Measurements from ENCODE around the gene ZDHHC9.

DNA sequence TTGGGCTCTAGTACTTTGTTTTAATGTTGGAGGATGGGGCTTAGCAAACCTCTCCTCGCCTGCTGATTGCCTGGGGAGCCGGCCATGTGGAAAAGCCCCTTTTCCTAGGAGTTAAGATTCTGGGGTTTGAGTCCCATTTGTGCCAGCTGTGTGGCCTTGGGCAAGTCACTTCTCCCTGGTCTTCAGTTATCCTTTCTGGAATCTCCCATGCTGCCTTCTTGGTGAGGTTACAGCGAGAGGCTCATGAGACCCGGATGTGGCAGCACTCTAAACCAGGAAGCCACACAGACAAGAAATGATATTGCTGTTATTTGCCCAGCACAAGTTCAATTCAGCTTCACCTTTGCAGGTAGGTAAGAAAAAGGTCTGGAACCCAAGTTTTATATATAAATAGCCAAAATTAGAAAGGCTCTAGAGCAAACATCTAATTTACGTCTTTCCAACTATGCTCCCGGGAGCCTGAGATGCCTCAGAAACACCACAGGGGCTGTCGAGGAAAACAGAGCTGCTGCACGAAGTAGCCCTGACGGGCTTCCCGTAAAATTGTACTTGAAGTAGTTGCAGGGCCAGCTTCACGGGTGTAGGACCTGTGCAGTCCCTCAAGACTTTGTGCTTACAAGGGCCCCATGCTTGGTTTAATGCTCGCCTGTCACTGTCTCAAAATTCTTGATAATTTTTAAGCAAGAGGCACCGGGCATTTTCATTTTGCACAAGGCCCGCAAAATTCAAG is 72.3 kb downstream of the ZDHHC9 start:
- TF ChIP-seq POLR2A (IDR thresholded peaks at IDR 0.05) (no peak), POLR2AphosphoS5 (IDR thresholded peaks at IDR 0.05) (no peak)
- TF ChIP-seq, protein P1, sequence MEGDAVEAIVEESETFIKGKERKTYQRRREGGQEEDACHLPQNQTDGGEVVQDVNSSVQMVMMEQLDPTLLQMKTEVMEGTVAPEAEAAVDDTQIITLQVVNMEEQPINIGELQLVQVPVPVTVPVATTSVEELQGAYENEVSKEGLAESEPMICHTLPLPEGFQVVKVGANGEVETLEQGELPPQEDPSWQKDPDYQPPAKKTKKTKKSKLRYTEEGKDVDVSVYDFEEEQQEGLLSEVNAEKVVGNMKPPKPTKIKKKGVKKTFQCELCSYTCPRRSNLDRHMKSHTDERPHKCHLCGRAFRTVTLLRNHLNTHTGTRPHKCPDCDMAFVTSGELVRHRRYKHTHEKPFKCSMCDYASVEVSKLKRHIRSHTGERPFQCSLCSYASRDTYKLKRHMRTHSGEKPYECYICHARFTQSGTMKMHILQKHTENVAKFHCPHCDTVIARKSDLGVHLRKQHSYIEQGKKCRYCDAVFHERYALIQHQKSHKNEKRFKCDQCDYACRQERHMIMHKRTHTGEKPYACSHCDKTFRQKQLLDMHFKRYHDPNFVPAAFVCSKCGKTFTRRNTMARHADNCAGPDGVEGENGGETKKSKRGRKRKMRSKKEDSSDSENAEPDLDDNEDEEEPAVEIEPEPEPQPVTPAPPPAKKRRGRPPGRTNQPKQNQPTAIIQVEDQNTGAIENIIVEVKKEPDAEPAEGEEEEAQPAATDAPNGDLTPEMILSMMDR (IDR thresholded peaks at IDR 0.05), result no peak
